HUDEP-2 (cell line): Measurements from ENCODE around the gene NDUFS1.
"Not testable (repeated sequence)": the region's sequence is repeated elsewhere in the genome, so short reads cannot be mapped to it uniquely, and the experiment has no call there.

Experiments used
- DNase-seq, 76 experiments: peaks; one replicate each; lab custom pipeline; 2025; ENCODE audit not compliant: unreplicated experiment in 76 of 76; lab: John Stamatoyannopoulos, UW

The NDUFS1 gene

GRCh38 chr2:206105541-206105940 lies 53.7 kb downstream of the NDUFS1 start:
- DNase-seq, result no peak

DNA sequence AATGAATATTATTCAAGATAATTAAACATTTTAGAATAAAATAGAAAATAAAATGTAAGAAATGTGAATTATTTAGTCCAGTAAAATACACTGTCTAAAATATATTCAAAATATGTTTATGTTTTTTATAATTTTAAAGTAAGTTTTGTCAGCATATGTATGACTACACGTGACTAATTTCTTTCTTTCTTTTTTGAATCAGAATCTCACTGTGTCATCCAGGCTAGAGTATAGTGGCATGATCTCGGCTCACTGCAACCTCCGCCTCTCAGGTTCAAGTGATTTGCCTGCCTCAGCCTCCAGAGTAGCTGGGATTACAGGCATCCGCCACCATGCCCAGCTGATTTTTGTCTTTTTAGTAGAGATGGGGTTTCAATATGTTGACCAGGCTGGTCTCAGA lies 54.2 kb downstream of the NDUFS1 start:
- no peak for DNase-seq

DNA sequence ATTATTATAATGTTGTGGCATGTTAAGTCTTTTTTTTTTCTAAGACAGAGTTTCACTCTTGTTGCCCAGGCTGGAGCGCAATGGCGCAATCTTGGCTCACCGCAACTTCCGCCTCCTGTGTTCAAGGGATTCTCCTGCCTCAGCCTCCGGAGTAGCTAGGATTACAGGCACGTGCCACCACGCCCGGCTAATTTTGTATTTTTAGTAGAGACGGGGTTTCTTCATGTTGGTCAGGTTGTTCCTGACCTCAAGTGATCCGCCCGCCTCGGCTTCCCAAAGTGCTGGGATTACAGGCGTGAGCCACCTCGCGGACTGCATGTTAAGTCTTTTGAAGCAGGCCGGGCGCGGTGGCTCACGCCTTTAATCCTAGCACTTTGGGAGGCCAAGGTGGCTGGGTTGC lies 60.4 kb downstream of the NDUFS1 start:
- DNase-seq, result not testable (repeated sequence)

DNA sequence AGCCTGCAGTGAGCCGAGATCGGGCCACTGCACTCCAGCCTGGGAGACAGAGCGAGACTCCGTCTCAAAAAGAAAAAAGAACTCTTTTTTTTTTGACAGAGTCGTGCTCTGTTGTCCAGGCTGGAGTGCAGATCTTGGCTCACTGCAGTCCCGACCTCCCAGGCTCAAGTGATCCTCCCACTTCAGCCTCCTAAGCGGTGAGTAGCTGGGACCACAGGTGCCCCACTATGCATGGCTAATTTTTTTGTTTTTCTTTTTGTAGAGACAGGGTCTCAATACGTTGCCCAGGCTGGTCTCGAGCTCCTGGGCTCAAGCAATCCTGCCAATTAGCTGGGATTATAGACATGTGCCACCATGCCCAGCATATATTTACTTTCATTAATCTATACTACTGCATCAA lies 60.8 kb downstream of the NDUFS1 start:
- no peak for DNase-seq

DNA sequence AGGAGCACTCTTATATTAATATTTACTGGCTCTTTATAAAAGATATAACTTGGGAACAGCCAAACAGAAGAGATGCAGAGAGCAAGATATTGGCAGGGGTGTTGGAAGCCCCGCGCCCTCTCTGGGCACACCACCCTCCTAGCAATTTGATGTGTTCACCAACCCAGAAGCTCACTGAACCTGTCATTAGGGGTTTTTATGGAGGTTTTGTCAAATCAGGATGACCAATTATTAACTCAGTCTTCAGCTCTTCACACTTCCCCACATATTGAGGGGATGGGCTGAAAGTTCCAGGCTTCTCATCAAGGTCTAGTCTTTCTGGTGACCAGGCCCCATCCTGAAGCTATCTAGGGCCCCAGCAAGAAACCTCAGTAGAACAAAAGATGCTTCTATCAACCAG lies 62.4 kb downstream of the NDUFS1 start:
- no peak for DNase-seq

DNA sequence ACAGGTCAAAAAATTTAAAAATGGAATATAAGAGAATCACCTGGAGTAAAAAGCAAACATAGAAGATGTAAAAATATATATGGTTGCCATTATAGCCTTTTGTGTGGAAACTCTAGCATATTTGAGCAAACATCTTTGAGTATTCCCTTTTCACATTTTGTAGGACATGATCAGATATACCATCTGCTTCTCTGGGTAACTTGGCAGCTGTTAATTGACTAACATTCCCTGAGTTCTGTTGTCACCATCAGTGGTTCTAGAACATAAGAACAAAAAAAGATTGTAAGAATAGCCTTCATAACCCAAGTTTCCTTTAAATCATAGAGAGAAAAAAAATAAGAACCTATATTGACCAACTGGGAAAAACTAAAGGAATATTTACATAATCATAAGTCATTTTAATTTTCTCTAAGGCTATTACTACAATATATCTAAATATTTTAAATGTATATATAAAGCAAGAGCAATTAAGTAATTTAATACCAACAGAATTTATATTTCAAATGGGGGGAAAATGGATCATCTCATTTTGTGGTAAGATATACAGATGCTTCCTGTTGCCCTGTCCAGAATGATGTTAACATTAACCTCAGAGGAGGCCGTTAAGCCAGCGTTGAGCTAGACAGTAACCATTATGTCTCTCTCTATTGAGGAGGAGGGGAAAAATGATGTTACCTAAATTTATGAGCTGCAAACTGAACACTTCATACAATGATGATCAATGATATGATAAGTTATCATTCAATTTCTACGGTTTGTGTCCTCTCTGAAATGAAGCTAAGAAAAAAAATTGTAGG lies 63.5 kb downstream of the NDUFS1 start:
- no peak for DNase-seq

GRCh38 chr2:206092297-206092696 lies 66.9 kb downstream of the NDUFS1 start:
- DNase-seq, result no peak

GRCh38 chr2:206088248-206088647 lies 71.0 kb downstream of the NDUFS1 start:
- no peak for DNase-seq

DNA sequence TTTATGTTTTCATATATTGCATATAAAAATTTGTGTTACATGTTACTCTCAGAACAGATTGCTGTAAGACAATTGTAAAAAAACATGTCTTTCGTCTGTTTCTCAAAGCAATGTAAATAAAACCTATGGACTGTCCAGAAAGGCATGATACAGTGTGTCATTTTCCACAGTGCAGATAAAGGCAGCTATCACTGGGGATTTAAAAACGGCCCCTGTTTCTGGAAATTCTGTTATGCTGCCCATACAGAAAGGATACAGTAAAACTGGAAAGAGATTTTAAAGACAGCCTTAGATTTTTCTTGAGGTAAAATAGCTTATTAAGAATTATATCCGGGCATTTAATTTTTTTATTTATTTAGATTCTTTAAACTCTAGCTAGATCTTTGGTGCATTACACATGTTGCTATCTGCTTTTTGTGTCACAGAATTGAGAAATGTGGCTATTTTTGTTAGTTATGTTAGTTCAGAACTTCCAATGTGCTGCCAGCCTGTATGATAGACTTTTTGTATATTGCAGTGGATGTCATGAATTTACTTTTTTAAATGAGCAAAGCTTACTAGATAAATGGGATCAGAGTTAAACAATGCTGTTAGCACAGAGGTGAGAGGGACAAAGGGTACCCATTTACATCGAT lies 72.4 kb downstream of the NDUFS1 start:
- DNase-seq, result peak in 18 of 76 experiments; percentile 8 to 48 (median 24)

- peak in 75 of 76 experiments; percentile 11 to 91 (median 68) for DNase-seq
Observed at GRCh38 chr2:206085742-206086445, 73.3 kb downstream of the NDUFS1 start, which contains the start of gene INO80D. INO80D (minus strand) TSS chr2:206086174; CDS start chr2:206063016, 23,158 bp downstream.

DNA sequence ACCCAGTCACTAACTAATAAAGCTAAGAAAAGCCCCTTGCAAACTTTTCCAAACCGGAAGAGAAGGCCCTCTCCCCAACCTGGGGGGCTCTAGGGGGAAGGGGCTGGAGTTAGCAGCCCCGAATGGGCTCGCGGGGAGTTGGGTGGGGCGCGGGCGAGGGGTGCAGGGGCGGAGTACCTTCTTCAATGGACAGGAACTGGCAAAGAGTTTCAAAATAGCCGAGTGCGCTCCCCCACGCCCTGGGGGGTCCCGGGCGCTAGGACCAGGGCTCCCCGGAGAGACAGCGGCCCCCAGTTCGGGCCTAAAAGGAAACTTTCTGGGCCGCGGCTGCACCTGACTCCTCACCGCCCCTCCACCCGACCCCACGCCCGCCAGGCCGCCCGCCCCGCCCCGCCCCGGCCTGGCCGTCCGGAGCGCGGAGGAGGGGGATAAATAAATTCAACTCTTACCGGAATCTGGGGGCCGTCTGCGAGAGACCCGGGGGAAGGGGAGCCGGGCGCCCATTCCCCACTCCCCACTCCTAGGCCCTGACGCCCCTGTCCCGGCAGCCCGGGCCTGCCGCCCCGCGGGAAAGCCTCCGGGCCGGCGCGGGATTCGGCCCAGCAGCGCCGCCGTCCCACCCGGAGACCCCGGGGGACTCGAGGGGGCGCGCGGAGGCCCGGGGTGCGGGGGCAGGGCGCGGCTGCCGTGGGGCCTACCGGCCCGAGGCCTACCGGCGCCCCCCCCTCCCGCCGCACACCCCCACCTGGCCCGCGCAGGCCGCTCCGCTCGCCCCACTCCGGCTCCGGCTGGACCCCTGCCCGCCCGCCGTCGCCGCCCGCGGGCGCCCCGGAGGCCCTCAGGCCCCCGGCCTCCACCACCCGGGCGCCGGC lies 74.1 kb downstream of the NDUFS1 start:
- DNase-seq, result peak in 31 of 76 experiments; percentile 8 to 59 (median 25)

GRCh38 chr2:206084439-206084869 lies 74.8 kb downstream of the NDUFS1 start:
- DNase-seq, result peak in 17 of 76 experiments; percentile 5 to 51 (median 28)

DNA sequence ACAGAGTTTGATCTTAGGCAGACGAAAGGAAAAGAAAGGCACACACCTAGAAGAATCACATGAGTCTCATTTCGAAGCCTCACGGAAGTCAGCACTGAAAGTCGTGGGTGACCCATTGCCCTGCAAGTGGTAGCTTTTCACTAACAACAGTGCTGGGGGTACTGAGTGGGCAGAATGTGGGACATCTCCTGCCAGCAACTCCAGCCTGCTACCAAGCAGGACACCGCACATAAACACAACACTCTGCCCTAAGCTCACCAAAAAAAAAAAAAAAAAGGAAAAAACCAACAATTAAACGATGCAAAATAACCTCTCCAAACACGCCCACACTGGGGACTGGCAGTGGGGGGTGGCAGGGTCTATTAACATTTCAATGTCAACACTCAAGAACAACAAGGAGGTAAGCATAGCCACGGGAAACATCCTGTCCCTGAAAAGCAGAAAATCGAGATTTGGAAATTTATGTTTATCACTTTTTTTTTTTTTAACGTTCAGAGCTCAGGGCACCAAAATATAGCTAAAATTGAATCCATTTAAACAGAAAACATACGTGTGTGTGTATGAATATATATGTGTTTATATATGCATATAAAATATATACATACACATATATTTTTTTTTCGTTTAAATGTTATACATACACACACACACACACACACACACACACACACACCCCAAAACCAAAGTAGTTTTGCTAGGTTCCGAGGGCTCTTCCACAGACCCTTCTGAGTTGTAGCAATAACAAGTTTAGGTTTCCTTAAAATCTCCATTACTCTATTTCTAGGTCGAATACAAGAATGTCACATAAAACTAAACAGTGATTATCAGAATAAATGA lies 75.4 kb downstream of the NDUFS1 start:
- peak in 14 of 76 experiments; percentile 2 to 34 (median 11) for DNase-seq

DNA sequence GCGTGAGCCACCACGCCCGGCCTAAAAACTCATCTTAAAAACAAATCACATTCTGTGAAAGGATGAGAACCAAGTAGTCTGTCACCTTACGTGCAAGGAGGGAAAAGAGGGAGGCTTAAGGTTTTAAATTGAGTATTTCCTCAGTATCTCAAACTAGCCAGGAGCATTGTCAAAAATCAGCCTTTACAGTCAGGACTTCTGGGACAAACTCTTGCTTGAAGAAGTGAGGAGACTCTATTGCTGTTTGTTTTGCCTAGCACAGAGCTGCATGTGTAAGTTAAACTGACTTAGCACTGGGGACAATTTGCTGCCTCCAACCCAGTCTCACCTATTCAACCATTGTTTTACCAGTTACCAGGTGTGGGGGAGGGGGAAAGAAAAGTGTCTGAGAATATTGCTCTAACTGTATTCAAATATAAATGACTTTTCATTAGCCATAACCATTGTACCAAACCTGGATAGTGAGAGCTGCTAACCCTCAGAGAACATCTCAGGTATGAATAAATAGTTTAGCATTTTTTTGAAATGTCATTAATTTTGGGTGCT lies 76.9 kb downstream of the NDUFS1 start:
- DNase-seq, result no peak

GRCh38 chr2:206080927-206081326 lies 78.3 kb downstream of the NDUFS1 start:
- DNase-seq, result no peak

- DNase-seq, result no peak
Observed at GRCh38 chr2:206079699-206080465, 79.4 kb downstream of the NDUFS1 start.

- not testable (repeated sequence) for DNase-seq
Observed at GRCh38 chr2:206077879-206078278, 81.4 kb downstream of the NDUFS1 start.

DNA sequence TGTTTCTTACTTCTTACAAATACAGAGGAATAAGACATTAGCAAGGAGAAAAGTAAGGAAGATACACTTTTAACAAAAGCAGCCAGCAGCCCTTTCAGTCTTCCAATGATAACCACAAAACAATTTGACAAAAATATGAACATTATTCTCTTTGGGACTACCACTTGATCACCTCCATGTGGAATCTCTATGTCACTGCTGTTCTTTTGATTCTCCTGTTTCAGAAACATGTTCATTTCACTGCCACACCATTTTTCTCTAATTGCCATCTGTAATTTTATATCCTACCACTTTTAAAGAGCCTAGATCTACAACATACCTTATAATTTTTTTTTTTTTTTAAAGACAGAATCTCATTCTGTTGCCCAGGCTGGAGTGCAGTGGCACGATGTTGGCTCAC lies 84.1 kb downstream of the NDUFS1 start:
- no peak for DNase-seq
